Liver (tissue), 9 donors: Measurements from ENCODE around the gene MMP21. TPM values are rescaled to one million over a fixed set of nuclear protein-coding genes. Genes with fewer than 3 reads are reported as not detected.

ENCODE experiments used
- DNase-seq: peaks from one replicate; pipeline ENCODE4 v3.0.0-alpha.2; 2017; ENCODE audit warnings: low spot score
- H3K27ac ChIP-seq, 2 donors: one replicate each; pipeline ENCODE4 v1.7.0; 2013; ENCODE audit warnings: inconsistent platforms in 2 of 2, low read length in 2 of 2, control low read depth in 1 of 2, low read depth in 1 of 2, mild to moderate bottlenecking in 1 of 2
- H3K27me3 ChIP-seq, 4 donors: one replicate each; pipeline versions ENCODE4 v1.6.1 to v1.7.0; 2013; ENCODE audit warnings: low read length in 3 of 4, inconsistent platforms in 1 of 4, mild to moderate bottlenecking in 1 of 4, moderate library complexity in 1 of 4; ENCODE audit not compliant: control insufficient read depth in 4 of 4, insufficient read depth in 4 of 4
- H3K36me3 ChIP-seq, 4 donors: one replicate each; pipeline versions ENCODE4 v1.6.1 to v1.7.0; 2013; ENCODE audit warnings: low read length in 3 of 4, mild to moderate bottlenecking in 3 of 4, low read depth in 1 of 4, moderate library complexity in 1 of 4; ENCODE audit not compliant: control insufficient read depth in 4 of 4, insufficient read depth in 3 of 4
- H3K4me1 ChIP-seq, 4 donors: one replicate each; pipeline versions ENCODE4 v1.6.1 to v1.7.0; 2013; ENCODE audit warnings: low read length in 3 of 4, mild to moderate bottlenecking in 3 of 4, moderate library complexity in 1 of 4; ENCODE audit not compliant: control insufficient read depth in 4 of 4, insufficient read depth in 4 of 4
- H3K4me3 ChIP-seq, 3 donors: one replicate each; pipeline versions ENCODE4 v1.6.1 to v1.7.0; 2013; ENCODE audit warnings: low read length in 3 of 3, control low read depth in 1 of 3, low read depth in 1 of 3, mild to moderate bottlenecking in 1 of 3
- H3K9ac ChIP-seq, 2 donors: one replicate each; pipeline ENCODE4 v1.7.0; 2013; ENCODE audit warnings: low read length in 2 of 2, mild to moderate bottlenecking in 2 of 2, moderate library complexity in 2 of 2, control low read depth in 1 of 2, low read depth in 1 of 2
- H3K9me3 ChIP-seq, 4 donors: one replicate each; pipeline versions ENCODE4 v1.6.1 to v1.7.0; 2013; ENCODE audit warnings: low read length in 3 of 4; ENCODE audit not compliant: control insufficient read depth in 4 of 4
- EGR1 ChIP-seq, 2 donors: IDR thresholded peaks; 2 replicates each; pipeline ENCODE4 v1.6.1; 2016 to 2018; ENCODE audit warnings: antibody characterized with exemption in 2 of 2, low read depth in 2 of 2
- FOXA1 ChIP-seq: IDR thresholded peaks from 2 replicates; pipeline ENCODE4 v1.6.1; 2016; ENCODE audit warnings: antibody characterized with exemption
- FOXA2 ChIP-seq: IDR thresholded peaks from 2 replicates; pipeline ENCODE4 v1.6.1; 2016; ENCODE audit warnings: antibody characterized with exemption
- GABPA ChIP-seq, 2 donors: IDR thresholded peaks in 1 of 2; conservative IDR thresholded peaks in 1 of 2; 2 replicates each; pipeline ENCODE4 v1.6.1; 2016; ENCODE audit warnings: antibody characterized with exemption in 2 of 2, mild to moderate bottlenecking in 1 of 2, moderate library complexity in 1 of 2
- HNF4A ChIP-seq, 2 donors: conservative IDR thresholded peaks; 2 replicates each; pipeline ENCODE4 v1.6.1; 2016; ENCODE audit warnings: antibody characterized with exemption in 2 of 2, mild to moderate bottlenecking in 2 of 2
- HNF4G ChIP-seq: IDR thresholded peaks from 2 replicates; pipeline ENCODE4 v1.6.1; 2016; ENCODE audit warnings: antibody characterized with exemption
- JUND ChIP-seq, 2 donors: IDR thresholded peaks; 2 replicates each; pipeline ENCODE4 v1.6.1; 2016; ENCODE audit warnings: antibody characterized with exemption in 2 of 2
- NR2F2 ChIP-seq: IDR thresholded peaks from 2 replicates; pipeline ENCODE4 v1.6.1; 2016; ENCODE audit warnings: antibody characterized with exemption
- RAD21 ChIP-seq, 2 donors: IDR thresholded peaks; 2 replicates each; pipeline ENCODE4 v1.6.1; 2016; ENCODE audit warnings: antibody characterized with exemption in 2 of 2, mild to moderate bottlenecking in 2 of 2
- RXRA ChIP-seq, 2 donors: IDR thresholded peaks; 2 replicates each; pipeline ENCODE4 v1.6.1; 2017 to 2018; ENCODE audit warnings: antibody characterized with exemption in 2 of 2, mild to moderate bottlenecking in 1 of 2
- SP1 ChIP-seq: IDR thresholded peaks from 2 replicates; pipeline ENCODE4 v1.6.1; 2018; ENCODE audit warnings: antibody characterized with exemption, mild to moderate bottlenecking
- TAF1 ChIP-seq: conservative IDR thresholded peaks from 2 replicates; pipeline ENCODE4 v1.6.1; 2016; ENCODE audit warnings: antibody characterized with exemption, mild to moderate bottlenecking
- YY1 ChIP-seq: IDR thresholded peaks from 2 replicates; pipeline ENCODE4 v1.6.1; 2016; ENCODE audit warnings: antibody characterized with exemption, mild to moderate bottlenecking
- WGBS: extraction: QIAGEN DNeasy Blood & Tissue Kit; methylation state at CpG from one replicate; pipeline ENCODE4 v1.1.7; 2013; 5-methylcytosine and 5-hydroxymethylcytosine counted together
- polyA plus RNA-seq, 2 donors: library from polyadenylated mRNA; stranded (reverse) in 1 of 2; unstranded in 1 of 2; fragments of 200-250 nt in 1 of 2; fragments of >200 nt in 1 of 2; fragmentation: Nextera tagmentation in 1 of 2; extraction: Ambion mirVana in 1 of 2; gene quantifications; one replicate each; pipeline versions ENCODE4 v1.2.1 to v1.2.3, GENCODE V29; 2013 to 2015
- total RNA-seq, 2 donors: library from RNA; depleted of rRNA; stranded (reverse); fragments of >200 nt; gene quantifications; one replicate each; pipeline ENCODE4 v1.2.3, GENCODE V29; 2014
- TF ChIP-seq, protein P1 (sequence below): IDR thresholded peaks from 2 replicates; pipeline ENCODE4 v1.6.1; 2016; ENCODE audit warnings: antibody characterized with exemption
- TF ChIP-seq, protein P2 (sequence below): fragments of 150-350 bp; IDR thresholded peaks from 2 replicates; pipeline ENCODE4 v1.5.1; 2017; ENCODE audit warnings: improper control_type of control experiment, low read depth, low read length; ENCODE audit not compliant: missing input control
- TF ChIP-seq, protein P3 (sequence below): IDR thresholded peaks from 2 replicates; pipeline ENCODE4 v1.6.1; 2016; ENCODE audit warnings: antibody characterized with exemption
- TF ChIP-seq, protein P4 (sequence below): IDR thresholded peaks from 2 replicates; pipeline ENCODE4 v1.6.1; 2016; ENCODE audit warnings: antibody characterized with exemption
- donor health status: healthy.
- donor health status: healthy.
- donor health status: healthy.
- donor health status: healthy.
- donor health status: healthy.

Gene MMP21
- total and polyA plus RNA-seq, 4 donors: 0.03 to 0.37 (median 0.17) TPM; not detected in 1

DNA sequence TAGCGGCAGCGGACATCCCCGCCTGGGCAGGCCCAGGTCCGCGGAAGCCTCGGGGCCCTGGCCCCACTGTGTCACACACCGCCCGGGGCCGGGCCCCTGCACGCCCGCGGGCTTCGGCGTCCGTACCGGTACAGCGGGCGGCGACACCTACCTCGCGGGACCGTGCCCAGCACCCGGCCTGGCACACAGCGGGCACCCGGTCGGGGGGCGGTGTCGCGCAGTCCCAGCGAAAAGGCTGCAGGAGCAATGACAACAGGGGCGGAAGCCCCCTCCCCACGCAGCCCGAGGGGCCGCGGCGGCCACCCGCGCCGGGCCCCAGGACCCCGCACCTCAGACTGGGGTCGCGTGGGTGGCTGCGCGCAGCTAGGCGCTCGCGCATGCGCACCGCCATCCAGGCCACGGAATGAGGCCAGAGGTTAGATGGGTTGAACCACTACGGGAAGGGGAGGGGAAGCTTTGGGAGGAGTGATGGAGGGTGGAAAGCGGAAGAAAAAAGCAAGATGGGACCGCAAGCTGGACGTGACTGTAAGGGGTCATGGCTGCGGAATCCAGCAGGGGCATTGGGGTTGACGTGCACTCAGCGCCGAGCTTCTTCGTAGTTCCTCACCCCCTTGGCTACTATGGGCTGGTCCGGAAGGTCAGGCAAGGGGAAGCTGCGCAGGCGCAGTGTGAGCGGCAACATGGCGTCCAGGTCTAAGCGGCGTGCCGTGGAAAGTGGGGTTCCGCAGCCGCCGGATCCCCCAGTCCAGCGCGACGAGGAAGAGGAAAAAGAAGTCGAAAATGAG, 47.4 kb upstream of the MMP21 start, which contains the start of the genes BCCIP and UROS:
TSS of gene BCCIP (plus strand) at position 669 of the 785 bp plus-strand sequence. CDS start at position 681, 12 bp downstream.
TSS of gene UROS (minus strand) at position 381 of the 785 bp plus-strand sequence. CDS start 6,759 bp downstream, outside the sequence.
- Histone ChIP-seq H3K9ac (peak within 1 kb of the TSS; percentile 61 to 65), H3K4me1 (peaks cover 5 to 42% (median 40%) of the 10 kb centered on the region in 4 donors), H3K4me3 (peak within 1 kb of the TSS; percentile 78 to 100 (median 97)), H3K9me3 (no peaks in the 10 kb centered on the region), H3K36me3 (peaks cover under 1 to 8% (median 7%) of the 10 kb centered on the region in 4 donors), H3K27me3 (no peaks in the 10 kb centered on the region), H3K27ac (peak within 1 kb of the TSS; percentile 82 to 91)
- peak; percentile 90 for DNase-seq
- no peak for TF ChIP-seq JUND (IDR thresholded peaks at IDR 0.05)
- TF ChIP-seq EGR1 (IDR thresholded peaks at IDR 0.05; ENCODE audit: low read depth in 2 of 2): peak in 1 of 2 donors; percentile 56
- TF ChIP-seq, protein P1, sequence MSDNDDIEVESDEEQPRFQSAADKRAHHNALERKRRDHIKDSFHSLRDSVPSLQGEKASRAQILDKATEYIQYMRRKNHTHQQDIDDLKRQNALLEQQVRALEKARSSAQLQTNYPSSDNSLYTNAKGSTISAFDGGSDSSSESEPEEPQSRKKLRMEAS: peak; percentile 79
- peak in 1 of 2 donors; percentile 51 for TF ChIP-seq GABPA (IDR thresholded peaks at IDR 0.05 in 1 of 2, conservative IDR thresholded peaks at IDR 0.05 in 1 of 2)
- peak; percentile 59 for TF ChIP-seq SP1
- no peak for TF ChIP-seq RAD21 (IDR thresholded peaks at IDR 0.05)
- TF ChIP-seq RXRA (IDR thresholded peaks at IDR 0.05): peak; percentile 85 to 89
- peak; percentile 91 for TF ChIP-seq NR2F2
- TF ChIP-seq YY1: peak; percentile 98
- TF ChIP-seq FOXA2: no peak
- peak in 1 of 2 donors; percentile 20 for TF ChIP-seq HNF4A (conservative IDR thresholded peaks at IDR 0.05)
- WGBS: under 1% methylated on average over 74 of the region's 74 CpGs

DNA sequence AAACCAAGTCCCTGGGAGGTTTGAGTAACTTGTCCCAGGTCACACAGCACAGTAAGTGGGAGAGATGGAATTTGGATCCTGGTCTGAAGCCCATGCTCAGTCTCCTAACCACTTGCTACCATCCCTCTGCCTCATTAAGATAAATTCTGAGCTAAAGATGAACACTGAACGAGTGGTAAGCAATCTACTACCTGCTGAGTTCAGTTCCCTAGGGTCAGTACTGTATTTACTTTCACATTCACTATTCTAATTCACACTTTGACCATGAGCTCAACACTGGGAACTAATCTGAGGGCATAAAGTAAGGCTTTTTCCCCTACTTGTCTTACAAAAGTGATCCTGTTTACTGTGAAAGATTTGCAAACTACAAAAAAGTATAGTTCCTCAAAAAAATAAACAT, 45.1 kb upstream of the MMP21 start:
- Histone ChIP-seq H3K4me1 (peaks cover 5 to 35% (median 33%) of the 10 kb centered on the region in 4 donors), H3K9ac (no peak overlapping the region), H3K27ac (peak overlapping the region in 1 of 2 donors; percentile 22), H3K9me3 (no peaks in the 10 kb centered on the region), H3K36me3 (peaks cover 0 to 5% (median under 1%) of the 10 kb centered on the region in 4 donors), H3K4me3 (no peak overlapping the region), H3K27me3 (no peaks in the 10 kb centered on the region)
- DNase-seq: no peak
- WGBS: 20% methylated on average over 1 of the region's 1 CpG
- no peak for TF ChIP-seq HNF4G
- TF ChIP-seq, protein P2, sequence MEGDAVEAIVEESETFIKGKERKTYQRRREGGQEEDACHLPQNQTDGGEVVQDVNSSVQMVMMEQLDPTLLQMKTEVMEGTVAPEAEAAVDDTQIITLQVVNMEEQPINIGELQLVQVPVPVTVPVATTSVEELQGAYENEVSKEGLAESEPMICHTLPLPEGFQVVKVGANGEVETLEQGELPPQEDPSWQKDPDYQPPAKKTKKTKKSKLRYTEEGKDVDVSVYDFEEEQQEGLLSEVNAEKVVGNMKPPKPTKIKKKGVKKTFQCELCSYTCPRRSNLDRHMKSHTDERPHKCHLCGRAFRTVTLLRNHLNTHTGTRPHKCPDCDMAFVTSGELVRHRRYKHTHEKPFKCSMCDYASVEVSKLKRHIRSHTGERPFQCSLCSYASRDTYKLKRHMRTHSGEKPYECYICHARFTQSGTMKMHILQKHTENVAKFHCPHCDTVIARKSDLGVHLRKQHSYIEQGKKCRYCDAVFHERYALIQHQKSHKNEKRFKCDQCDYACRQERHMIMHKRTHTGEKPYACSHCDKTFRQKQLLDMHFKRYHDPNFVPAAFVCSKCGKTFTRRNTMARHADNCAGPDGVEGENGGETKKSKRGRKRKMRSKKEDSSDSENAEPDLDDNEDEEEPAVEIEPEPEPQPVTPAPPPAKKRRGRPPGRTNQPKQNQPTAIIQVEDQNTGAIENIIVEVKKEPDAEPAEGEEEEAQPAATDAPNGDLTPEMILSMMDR: no peak
- TF ChIP-seq, protein P1: no peak

DNA sequence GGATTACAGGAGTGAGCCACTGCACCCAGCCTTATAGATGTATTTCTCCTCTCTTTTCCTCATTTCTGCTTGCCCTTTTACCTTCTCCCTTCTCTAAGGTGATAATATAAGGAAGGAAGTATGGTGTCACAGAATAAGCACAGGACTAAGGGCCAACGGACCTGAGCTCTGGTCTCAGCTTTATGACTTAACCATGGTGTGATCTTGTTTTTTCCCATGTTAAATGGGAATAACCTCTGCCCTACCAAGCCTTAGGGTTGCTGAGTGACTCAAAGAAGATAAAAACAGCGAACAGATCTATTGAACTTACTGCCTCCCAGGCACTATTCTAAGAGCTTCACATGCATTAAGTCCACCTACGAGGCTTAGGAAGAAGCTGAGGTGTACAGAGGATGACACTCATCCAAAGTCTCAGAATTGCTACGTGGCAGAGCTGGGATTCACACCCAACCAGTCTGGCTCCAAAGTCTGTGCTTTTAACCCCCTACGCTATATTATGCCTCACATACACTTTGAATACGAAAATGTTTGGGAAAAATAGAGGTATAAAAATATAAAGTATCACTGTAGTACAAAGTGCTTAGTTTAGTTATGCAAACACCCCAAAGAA, 41.8 kb upstream of the MMP21 start:
- H3K27me3 ChIP-seq: no peaks in the 10 kb centered on the region
- H3K9ac ChIP-seq: no peak overlapping the region
- H3K4me1 ChIP-seq: peaks cover 3 to 17% (median 15%) of the 10 kb centered on the region in 4 donors
- H3K27ac ChIP-seq: no peak overlapping the region
- DNase-seq: no peak
- 76% methylated on average over 6 of the region's 6 CpGs for WGBS
- peaks cover 3 to 27% (median 12%) of the 10 kb centered on the region in 4 donors for H3K36me3 ChIP-seq
- no peaks in the 10 kb centered on the region for H3K9me3 ChIP-seq
- H3K4me3 ChIP-seq: no peak overlapping the region
- TF ChIP-seq HNF4G (no peak), EGR1 (IDR thresholded peaks at IDR 0.05; ENCODE audit: low read depth in 2 of 2) (no peak), SP1 (no peak), NR2F2 (no peak), FOXA2 (no peak), FOXA1 (no peak), GABPA (IDR thresholded peaks at IDR 0.05 in 1 of 2, conservative IDR thresholded peaks at IDR 0.05 in 1 of 2) (no peak), TAF1 (no peak), RAD21 (IDR thresholded peaks at IDR 0.05) (no peak)
- TF ChIP-seq, protein P3, sequence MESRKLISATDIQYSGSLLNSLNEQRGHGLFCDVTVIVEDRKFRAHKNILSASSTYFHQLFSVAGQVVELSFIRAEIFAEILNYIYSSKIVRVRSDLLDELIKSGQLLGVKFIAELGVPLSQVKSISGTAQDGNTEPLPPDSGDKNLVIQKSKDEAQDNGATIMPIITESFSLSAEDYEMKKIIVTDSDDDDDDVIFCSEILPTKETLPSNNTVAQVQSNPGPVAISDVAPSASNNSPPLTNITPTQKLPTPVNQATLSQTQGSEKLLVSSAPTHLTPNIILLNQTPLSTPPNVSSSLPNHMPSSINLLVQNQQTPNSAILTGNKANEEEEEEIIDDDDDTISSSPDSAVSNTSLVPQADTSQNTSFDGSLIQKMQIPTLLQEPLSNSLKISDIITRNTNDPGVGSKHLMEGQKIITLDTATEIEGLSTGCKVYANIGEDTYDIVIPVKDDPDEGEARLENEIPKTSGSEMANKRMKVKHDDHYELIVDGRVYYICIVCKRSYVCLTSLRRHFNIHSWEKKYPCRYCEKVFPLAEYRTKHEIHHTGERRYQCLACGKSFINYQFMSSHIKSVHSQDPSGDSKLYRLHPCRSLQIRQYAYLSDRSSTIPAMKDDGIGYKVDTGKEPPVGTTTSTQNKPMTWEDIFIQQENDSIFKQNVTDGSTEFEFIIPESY: no peak
- TF ChIP-seq, protein P1: no peak
- TF ChIP-seq, protein P4, sequence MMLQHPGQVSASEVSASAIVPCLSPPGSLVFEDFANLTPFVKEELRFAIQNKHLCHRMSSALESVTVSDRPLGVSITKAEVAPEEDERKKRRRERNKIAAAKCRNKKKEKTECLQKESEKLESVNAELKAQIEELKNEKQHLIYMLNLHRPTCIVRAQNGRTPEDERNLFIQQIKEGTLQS: no peak
- TF ChIP-seq, protein P2: no peak
